ENCODE results near the gene CPED1. TPM values are rescaled to one million over a fixed set of nuclear protein-coding genes. Genes with fewer than 3 reads are reported as not detected.
A peak's percentile ranks its signal among the peaks of the same experiment; 100 is the strongest.

Gene CPED1
- total and polyA plus RNA-seq, 2 experiments from 2014 or later: 0.17 to 0.47 TPM

DNA sequence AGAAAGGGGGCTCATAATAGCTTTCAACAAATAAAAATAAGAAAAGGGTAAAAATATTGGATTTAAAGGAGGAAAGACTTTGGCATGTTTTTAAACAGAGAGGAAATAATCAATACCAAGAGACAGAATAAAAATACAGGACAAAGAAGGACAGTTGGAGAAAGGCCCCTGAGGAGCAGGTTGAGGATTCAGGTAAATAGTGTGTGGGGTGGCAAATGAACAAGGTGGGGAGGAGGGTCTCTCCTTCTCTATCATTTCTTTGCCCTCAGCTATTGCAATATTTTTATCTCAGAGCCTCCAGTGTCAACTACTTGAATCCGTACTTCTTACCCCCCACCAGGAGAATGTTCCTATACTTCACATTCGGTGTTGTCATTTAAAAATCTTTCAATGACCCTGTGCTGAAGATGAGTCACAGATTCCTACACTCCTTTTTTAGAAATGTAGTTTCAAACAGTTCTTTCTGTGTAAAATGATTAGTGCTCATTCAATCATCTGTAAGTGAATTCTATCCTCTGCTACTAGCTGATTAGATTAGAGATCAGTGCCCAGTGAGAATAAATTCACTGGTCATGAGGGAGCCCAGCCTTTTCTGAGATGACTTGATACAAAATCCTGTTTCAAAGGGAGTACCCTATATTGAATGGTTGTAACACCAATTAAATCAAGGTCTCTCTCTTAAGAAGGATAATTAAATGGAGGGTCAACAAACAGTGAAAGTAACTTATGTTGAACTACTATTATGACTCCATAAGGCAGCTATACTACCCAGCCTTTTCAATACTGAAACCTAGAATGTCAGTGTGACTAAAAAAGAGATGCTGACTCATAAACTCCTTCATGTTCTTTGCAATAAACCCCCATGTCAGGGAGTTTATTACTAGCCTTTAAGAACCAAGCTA lies 289.9 kb downstream of the CPED1 start:
- Histone ChIP-seq H3K9me2 (ENCODE audit: insufficient read depth) (peaks cover 11% of the 10 kb centered on the region), H3K27ac (ENCODE audit: low read depth) (no peak overlapping the region), H3F3A (replicated peaks; ENCODE audit: low read depth) (no peaks in the 10 kb centered on the region), H3K79me2 (replicated peaks; ENCODE audit: insufficient read depth) (no peaks in the 10 kb centered on the region), H3K4me1 (ENCODE audit: insufficient read depth) (peaks cover 18% of the 10 kb centered on the region; the same call in 1 of the 2 replicates), H3K4me2 (peak overlapping the region; percentile 42), H3K27me3 (ENCODE audit: insufficient read depth) (no peaks in the 10 kb centered on the region), H3K36me3 (ENCODE audit: insufficient read depth) (no peaks in the 10 kb centered on the region), H3K4me3 (no peak overlapping the region), H2AFZ (no peak overlapping the region), H4K20me1 (replicated peaks; ENCODE audit: insufficient read depth) (no peaks in the 10 kb centered on the region)
- Mint-ChIP-seq H3K27me3 (ENCODE audit: insufficient read depth, low read depth, poor library complexity) (no peaks in the 10 kb centered on the region), H3K9me3 (no peaks in the 10 kb centered on the region), H3K27ac (peak overlapping the region; percentile 65), H3K36me3 (ENCODE audit: low read depth) (no peaks in the 10 kb centered on the region), H3K4me1 (peaks cover 15% of the 10 kb centered on the region), H3K4me3 (no peak overlapping the region)
- DNase-seq (ENCODE audit: low spot score) (peak; percentile 20), ATAC-seq (no peak)
- TF ChIP-seq, protein P1, sequence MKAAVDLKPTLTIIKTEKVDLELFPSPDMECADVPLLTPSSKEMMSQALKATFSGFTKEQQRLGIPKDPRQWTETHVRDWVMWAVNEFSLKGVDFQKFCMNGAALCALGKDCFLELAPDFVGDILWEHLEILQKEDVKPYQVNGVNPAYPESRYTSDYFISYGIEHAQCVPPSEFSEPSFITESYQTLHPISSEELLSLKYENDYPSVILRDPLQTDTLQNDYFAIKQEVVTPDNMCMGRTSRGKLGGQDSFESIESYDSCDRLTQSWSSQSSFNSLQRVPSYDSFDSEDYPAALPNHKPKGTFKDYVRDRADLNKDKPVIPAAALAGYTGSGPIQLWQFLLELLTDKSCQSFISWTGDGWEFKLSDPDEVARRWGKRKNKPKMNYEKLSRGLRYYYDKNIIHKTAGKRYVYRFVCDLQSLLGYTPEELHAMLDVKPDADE (IDR thresholded peaks at IDR 0.05): no peak
- TF ChIP-seq JUNB (IDR thresholded peaks at IDR 0.05; ENCODE audit: unreplicated experiment) (no peak), ZNF114 (CRISPR knock-in tag; IDR thresholded peaks at IDR 0.05) (no peak), POLR2AphosphoS5 (IDR thresholded peaks at IDR 0.05; ENCODE audit: low read depth) (no peak), STAT1 (IDR thresholded peaks at IDR 0.05; ENCODE audit: unreplicated experiment) (no peak), ZNF331 (CRISPR knock-in tag; IDR thresholded peaks at IDR 0.05; ENCODE audit: low read depth) (no peak), EZH2 (IDR thresholded peaks at IDR 0.05; ENCODE audit: low read depth, unreplicated experiment) (no peak), NANOG (IDR thresholded peaks at IDR 0.05; ENCODE audit: borderline replicate concordance) (no peak), CREB1 (CRISPR knock-in tag; IDR thresholded peaks at IDR 0.05; ENCODE audit: low read depth) (no peak), EZH2phosphoT487 (IDR thresholded peaks at IDR 0.05; ENCODE audit: unreplicated experiment) (no peak)
- TF ChIP-seq, protein P2, sequence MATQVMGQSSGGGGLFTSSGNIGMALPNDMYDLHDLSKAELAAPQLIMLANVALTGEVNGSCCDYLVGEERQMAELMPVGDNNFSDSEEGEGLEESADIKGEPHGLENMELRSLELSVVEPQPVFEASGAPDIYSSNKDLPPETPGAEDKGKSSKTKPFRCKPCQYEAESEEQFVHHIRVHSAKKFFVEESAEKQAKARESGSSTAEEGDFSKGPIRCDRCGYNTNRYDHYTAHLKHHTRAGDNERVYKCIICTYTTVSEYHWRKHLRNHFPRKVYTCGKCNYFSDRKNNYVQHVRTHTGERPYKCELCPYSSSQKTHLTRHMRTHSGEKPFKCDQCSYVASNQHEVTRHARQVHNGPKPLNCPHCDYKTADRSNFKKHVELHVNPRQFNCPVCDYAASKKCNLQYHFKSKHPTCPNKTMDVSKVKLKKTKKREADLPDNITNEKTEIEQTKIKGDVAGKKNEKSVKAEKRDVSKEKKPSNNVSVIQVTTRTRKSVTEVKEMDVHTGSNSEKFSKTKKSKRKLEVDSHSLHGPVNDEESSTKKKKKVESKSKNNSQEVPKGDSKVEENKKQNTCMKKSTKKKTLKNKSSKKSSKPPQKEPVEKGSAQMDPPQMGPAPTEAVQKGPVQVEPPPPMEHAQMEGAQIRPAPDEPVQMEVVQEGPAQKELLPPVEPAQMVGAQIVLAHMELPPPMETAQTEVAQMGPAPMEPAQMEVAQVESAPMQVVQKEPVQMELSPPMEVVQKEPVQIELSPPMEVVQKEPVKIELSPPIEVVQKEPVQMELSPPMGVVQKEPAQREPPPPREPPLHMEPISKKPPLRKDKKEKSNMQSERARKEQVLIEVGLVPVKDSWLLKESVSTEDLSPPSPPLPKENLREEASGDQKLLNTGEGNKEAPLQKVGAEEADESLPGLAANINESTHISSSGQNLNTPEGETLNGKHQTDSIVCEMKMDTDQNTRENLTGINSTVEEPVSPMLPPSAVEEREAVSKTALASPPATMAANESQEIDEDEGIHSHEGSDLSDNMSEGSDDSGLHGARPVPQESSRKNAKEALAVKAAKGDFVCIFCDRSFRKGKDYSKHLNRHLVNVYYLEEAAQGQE (IDR thresholded peaks at IDR 0.05; ENCODE audit: unreplicated experiment): no peak
- TF ChIP-seq, protein P3, sequence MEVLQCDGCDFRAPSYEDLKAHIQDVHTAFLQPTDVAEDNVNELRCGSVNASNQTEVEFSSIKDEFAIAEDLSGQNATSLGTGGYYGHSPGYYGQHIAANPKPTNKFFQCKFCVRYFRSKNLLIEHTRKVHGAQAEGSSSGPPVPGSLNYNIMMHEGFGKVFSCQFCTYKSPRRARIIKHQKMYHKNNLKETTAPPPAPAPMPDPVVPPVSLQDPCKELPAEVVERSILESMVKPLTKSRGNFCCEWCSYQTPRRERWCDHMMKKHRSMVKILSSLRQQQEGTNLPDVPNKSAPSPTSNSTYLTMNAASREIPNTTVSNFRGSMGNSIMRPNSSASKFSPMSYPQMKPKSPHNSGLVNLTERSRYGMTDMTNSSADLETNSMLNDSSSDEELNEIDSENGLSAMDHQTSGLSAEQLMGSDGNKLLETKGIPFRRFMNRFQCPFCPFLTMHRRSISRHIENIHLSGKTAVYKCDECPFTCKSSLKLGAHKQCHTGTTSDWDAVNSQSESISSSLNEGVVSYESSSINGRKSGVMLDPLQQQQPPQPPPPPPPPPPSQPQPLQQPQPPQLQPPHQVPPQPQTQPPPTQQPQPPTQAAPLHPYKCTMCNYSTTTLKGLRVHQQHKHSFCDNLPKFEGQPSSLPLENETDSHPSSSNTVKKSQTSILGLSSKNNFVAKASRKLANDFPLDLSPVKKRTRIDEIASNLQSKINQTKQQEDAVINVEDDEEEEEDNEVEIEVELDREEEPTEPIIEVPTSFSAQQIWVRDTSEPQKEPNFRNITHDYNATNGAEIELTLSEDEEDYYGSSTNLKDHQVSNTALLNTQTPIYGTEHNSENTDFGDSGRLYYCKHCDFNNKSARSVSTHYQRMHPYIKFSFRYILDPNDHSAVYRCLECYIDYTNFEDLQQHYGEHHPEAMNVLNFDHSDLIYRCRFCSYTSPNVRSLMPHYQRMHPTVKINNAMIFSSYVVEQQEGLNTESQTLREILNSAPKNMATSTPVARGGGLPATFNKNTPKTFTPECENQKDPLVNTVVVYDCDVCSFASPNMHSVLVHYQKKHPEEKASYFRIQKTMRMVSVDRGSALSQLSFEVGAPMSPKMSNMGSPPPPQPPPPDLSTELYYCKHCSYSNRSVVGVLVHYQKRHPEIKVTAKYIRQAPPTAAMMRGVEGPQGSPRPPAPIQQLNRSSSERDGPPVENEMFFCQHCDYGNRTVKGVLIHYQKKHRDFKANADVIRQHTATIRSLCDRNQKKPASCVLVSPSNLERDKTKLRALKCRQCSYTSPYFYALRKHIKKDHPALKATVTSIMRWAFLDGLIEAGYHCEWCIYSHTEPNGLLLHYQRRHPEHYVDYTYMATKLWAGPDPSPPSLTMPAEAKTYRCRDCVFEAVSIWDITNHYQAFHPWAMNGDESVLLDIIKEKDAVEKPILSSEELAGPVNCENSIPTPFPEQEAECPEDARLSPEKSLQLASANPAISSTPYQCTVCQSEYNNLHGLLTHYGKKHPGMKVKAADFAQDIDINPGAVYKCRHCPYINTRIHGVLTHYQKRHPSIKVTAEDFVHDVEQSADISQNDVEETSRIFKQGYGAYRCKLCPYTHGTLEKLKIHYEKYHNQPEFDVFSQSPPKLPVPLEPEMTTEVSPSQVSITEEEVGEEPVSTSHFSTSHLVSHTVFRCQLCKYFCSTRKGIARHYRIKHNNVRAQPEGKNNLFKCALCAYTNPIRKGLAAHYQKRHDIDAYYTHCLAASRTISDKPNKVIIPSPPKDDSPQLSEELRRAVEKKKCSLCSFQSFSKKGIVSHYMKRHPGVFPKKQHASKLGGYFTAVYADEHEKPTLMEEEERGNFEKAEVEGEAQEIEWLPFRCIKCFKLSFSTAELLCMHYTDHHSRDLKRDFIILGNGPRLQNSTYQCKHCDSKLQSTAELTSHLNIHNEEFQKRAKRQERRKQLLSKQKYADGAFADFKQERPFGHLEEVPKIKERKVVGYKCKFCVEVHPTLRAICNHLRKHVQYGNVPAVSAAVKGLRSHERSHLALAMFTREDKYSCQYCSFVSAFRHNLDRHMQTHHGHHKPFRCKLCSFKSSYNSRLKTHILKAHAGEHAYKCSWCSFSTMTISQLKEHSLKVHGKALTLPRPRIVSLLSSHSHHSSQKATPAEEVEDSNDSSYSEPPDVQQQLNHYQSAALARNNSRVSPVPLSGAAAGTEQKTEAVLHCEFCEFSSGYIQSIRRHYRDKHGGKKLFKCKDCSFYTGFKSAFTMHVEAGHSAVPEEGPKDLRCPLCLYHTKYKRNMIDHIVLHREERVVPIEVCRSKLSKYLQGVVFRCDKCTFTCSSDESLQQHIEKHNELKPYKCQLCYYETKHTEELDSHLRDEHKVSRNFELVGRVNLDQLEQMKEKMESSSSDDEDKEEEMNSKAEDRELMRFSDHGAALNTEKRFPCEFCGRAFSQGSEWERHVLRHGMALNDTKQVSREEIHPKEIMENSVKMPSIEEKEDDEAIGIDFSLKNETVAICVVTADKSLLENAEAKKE (CRISPR knock-in tag; IDR thresholded peaks at IDR 0.05): no peak
- TF ChIP-seq, protein P4, sequence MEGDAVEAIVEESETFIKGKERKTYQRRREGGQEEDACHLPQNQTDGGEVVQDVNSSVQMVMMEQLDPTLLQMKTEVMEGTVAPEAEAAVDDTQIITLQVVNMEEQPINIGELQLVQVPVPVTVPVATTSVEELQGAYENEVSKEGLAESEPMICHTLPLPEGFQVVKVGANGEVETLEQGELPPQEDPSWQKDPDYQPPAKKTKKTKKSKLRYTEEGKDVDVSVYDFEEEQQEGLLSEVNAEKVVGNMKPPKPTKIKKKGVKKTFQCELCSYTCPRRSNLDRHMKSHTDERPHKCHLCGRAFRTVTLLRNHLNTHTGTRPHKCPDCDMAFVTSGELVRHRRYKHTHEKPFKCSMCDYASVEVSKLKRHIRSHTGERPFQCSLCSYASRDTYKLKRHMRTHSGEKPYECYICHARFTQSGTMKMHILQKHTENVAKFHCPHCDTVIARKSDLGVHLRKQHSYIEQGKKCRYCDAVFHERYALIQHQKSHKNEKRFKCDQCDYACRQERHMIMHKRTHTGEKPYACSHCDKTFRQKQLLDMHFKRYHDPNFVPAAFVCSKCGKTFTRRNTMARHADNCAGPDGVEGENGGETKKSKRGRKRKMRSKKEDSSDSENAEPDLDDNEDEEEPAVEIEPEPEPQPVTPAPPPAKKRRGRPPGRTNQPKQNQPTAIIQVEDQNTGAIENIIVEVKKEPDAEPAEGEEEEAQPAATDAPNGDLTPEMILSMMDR (conservative IDR thresholded peaks at IDR 0.05; ENCODE audit: low read depth in 2 of 2): no peak

Measured in GM23338 (cell line).